HK-2 (cell line): Measurements from ENCODE around the gene MOGAT3.

Experiments
- DNase-seq: peaks from one replicate; pipeline ENCODE4 v3.0.0-alpha.2; 2018; ENCODE audit not compliant: unreplicated experiment

MOGAT3 gene

DNA sequence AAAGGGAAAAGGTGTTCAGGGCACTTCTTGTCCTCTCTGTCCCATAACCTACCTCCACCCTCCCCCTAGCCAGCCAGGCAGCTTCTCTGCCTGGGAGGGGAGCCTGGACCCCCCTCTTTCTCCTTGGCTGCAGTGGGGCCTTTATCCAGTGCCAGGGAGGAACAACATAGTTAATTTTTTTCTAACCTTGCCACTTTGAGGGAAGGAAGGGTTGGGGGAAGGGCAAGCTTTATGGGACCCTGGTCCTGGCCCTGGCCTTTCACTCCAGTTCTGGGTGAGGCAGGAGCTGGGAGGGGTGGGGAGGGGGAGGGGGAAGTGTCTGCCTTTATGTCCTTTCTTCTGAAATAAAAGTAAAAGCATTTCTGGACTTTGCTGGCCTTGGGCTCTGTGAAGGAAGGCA lies 39.9 kb downstream of the MOGAT3 start:
- DNase-seq, result no peak

DNA sequence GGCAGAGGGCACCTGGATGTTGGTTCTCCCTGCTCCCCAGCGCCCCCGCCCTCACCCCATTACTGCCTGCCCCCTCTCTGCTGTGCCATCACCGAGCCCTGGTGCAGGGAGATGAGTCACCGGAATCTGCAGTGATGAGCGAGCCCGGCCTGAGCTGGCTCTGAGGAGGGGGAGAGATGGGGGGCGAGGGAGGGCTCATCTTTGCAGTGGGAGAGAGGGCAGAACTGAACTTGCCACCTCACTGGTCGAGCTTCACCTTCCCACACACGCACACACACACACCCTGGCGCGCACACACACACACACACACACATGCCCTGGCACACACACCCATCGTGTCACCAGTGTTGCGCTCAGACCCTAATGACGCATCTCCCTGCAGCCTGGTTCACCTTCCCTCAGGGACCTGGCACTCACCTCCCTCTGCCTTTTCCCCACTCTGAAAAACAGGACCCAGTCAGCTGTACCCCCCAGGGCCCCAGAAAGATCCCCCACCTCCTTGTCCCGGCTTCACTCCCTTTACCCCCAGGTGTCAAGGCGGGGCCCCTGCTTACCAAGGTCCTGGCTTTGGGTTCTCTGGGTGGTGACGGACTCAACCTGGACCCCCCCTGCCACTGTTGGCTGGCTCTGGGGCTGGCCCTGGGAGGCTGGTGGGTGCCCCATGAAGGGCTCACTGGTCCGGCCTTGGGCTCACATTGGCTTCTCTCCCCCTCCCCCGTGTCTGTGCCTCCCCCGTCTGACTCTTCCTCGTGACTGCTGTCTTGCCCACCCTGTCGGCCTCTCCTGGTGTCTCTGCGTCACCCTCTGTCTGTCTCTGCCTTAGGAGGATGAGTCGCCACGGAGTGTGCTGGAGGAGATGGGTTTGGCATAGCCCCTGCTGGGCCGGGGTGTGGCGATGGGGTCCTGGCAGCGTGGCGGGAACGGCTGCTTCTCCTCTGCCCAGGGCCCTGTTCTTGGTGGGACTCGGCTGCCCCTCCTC lies 40.9 kb downstream of the MOGAT3 start:
- peak; percentile 76 for DNase-seq

DNA sequence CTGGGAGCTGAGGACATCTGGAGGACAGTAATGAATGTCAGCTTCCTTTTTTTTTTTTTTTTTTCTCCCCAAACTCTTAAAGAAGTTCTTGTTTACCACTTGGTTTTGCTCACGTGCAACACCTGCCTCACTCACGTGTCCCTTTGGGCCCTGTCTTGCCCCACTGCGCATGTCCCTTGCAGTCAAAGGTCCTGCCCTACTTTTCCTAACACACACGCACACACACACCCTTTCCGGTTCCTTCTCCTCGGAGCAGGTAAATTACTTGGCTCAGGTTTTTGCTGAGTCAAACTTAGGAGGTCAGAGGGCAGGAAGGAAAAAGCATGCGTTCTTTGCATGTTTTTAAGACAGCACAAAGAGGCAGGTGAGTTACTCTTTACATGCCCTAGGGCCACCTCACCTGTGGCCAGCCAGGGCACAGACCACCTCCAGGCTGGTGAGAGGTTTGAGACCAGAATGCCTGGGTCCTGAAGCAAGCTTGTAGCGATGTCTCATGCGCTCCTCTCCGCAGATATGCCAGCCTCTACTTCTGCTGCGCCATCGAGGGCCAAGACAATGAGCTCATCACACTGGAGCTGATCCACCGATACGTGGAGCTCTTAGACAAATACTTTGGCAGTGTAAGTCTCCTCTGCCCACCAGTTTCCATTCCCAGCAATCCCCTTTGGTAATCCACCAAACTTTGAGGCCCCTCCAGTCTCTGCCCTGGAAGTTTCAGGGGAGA lies 43.8 kb downstream of the MOGAT3 start:
- no peak for DNase-seq

DNA sequence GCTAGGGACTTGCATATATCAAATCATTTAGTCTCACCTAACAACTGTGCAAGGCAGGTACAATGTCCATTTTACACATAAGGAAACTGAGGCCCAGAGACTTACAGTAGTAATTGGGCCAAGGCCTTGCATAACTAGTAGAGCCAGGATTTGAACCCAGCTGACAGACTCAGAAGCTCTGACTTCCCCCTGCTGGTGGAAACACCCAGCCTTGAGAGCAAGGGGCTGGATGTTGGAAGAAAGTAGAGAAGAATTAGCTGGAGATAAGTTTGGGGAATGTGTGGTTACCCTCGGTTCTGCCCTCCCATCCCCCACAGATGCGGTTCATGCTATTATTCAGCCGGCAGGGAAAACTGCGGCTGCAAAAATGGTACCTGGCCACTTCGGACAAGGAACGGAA lies 44.6 kb downstream of the MOGAT3 start:
- DNase-seq, result no peak

DNA sequence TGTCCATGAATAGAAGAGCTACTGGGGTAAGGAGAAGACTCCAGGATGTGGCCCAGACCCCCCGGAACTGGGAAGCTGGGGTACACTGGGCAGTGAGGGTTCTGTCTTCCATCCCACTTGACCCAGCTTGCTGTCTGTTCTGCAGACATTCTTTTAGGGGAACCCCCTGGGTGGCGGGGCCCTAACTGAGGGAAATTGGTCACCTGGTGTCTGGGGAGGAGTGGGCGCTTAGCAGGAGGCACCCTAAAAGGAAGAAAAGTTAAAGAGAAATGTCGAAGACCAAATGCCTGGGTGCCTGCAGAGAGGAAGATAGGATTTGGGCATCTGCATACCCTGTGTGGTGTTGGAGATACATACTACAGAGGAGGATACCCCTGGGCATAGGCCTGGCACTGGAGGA lies 45.5 kb downstream of the MOGAT3 start:
- DNase-seq, result no peak

DNA sequence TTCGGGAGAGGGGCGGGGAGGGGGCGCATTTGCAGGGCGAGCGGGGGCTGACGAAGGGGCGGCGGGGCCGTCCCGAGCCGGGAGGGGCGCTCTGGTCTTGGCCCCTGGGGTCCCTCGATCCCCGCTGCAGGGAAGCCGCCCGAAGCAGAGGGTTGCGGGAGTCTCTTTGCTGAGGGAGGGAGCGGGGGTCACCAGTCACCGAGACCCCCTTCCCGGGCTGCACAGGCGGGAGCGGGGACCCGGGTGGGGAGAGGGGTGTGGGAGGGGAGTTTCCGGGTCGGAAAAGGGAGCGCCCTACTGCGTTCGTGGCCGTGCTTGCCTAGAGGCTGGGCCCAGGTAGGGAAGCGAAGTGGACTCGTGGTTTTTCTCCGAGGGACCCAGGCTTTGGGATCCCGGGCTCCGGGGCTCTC lies 46.1 kb downstream of the MOGAT3 start:
- DNase-seq, result no peak

DNA sequence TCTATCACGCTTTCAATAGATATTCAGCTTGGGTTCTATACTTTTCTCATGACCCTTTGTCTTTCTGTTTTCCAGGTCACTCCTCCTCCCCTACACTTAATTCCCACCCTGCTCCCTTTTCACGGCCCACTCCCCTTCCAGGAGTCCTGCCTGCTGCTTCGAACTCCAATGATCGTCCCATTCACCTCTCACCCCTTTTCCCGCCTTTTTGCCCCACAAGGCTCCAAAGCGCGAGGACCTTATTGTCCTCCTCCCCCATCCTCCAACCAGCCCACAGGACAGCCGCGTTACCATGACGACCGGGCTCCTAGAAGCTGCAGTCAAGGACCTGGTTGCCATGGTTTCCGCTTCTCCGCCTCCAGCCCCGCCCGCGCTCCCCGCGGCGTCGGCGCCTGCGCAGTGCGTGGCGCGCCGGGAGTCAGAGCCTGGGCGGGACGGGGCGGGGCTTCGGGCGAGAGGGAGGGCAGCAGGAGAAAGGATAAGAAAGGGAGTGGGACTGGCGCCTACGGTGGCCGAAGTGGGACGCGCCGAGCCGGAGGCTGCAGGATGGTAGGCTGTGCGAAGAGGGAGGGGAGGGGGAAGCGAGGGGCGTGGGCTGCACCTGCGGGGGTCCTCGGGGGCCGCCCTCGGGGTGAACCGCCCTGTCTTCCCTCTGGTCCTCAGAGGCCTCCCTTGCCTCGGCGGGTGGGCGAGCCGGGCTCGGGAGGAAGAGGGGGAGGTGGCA lies 46.7 kb downstream of the MOGAT3 start, which contains the start of gene AP1S1:
Gene AP1S1, plus strand, starts transcription at position 508 of the 724 bp plus-strand sequence. Its CDS starts 39 bp downstream, at position 547.
- peak; percentile 97 for DNase-seq

DNA sequence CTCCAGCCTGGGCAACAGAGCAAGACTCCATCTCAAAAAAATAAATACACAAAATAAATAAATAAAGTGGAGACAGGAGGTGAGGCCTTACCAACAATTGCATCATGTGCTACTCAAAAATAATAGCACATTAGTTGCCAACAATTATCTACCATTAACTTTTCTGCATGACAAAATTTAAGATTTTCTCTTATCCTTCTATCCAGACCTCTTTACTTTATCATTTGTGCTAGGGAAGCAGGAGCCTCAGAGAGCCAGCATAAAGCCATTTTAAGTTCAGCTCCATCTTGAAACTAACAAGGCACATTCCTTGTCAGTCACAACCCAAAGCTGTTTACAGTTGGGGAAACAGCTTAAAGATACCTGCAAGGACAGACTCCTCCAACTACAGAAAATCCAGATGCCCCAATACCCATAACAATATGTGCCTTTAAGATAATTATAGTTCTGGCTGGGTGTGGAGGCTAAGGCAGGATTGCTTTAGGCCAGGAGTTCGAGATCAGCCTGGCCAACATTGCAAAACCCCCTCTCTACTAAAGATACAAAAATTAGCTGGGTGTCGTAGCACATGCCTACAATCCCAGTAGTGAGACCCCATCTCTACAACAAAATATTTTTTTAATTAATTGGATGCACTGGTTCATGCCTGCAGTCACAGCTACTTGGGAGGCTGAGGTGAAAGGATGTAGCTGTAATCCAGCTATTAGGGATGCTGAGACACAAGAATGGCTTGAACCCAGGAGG lies 48.8 kb downstream of the MOGAT3 start:
- DNase-seq, result no peak
